Mesenchymal stem cell (in vitro differentiated cells and primary cell): ENCODE results near the gene DPEP3.

Source experiments
- DNase-seq: peaks from one replicate; pipeline ENCODE4 v3.0.0-alpha.2; 2013
- H2AFZ ChIP-seq: one replicate; pipeline ENCODE4 v1.6.1; 2013; ENCODE audit warnings: low read depth, mild to moderate bottlenecking, control low read depth, inconsistent platforms, low read length, moderate library complexity
- H2AK5ac ChIP-seq: 2 replicates; pipeline ENCODE4 v1.6.1; 2013; ENCODE audit warnings: low read length, moderate library complexity, mild to moderate bottlenecking, inconsistent platforms; ENCODE audit not compliant: severe bottlenecking
- H2BK120ac ChIP-seq: one replicate; pipeline ENCODE4 v1.6.1; 2013; ENCODE audit warnings: low read depth, mild to moderate bottlenecking, inconsistent platforms, low read length, moderate library complexity
- H2BK12ac ChIP-seq, 2 experiments: one replicate each; pipeline ENCODE4 v1.6.1; 2013; ENCODE audit warnings: inconsistent platforms in 2 of 2, low read length in 2 of 2, mild to moderate bottlenecking in 2 of 2, moderate library complexity in 2 of 2, control low read depth in 1 of 2
- H2BK15ac ChIP-seq: one replicate; pipeline ENCODE4 v1.6.1; 2013; ENCODE audit warnings: mild to moderate bottlenecking, low read depth, inconsistent platforms; ENCODE audit not compliant: poor library complexity, severe bottlenecking
- H2BK5ac ChIP-seq: 2 replicates; pipeline ENCODE4 v1.6.1; 2013; ENCODE audit warnings: low read depth, mild to moderate bottlenecking, low read length, control low read depth, inconsistent platforms; ENCODE audit not compliant: poor library complexity, severe bottlenecking
- H3K14ac ChIP-seq, 2 experiments: one replicate each; pipeline ENCODE4 v1.6.1; 2013; ENCODE audit warnings: inconsistent platforms in 2 of 2, low read length in 2 of 2, control low read depth in 1 of 2, mild to moderate bottlenecking in 1 of 2, moderate library complexity in 1 of 2
- H3K18ac ChIP-seq, 2 experiments: one replicate each; pipeline ENCODE4 v1.6.1; 2013; ENCODE audit warnings: inconsistent platforms in 2 of 2, low read length in 2 of 2, control low read depth in 1 of 2, low read depth in 1 of 2, mild to moderate bottlenecking in 1 of 2
- H3K23ac ChIP-seq, 2 experiments: one replicate each; pipeline ENCODE4 v1.6.1; 2013; ENCODE audit warnings: inconsistent platforms in 2 of 2, low read length in 2 of 2, mild to moderate bottlenecking in 2 of 2, moderate library complexity in 2 of 2, control low read depth in 1 of 2
- H3K27ac ChIP-seq: 2 replicates; pipeline ENCODE4 v1.5.1; 2013; ENCODE audit warnings: mild to moderate bottlenecking, moderate library complexity, low read length, control low read depth, inconsistent platforms; ENCODE audit not compliant: poor library complexity, severe bottlenecking
- H3K27me3 ChIP-seq, 2 experiments: 2 replicates each; pipeline versions ENCODE4 v1.6.1 to v1.7.0; 2013; ENCODE audit warnings: low read length in 2 of 2, mild to moderate bottlenecking in 2 of 2, moderate library complexity in 2 of 2, control low read depth in 1 of 2, inconsistent platforms in 1 of 2; ENCODE audit not compliant: control insufficient read depth in 1 of 2, insufficient read depth in 1 of 2
- H3K36me3 ChIP-seq, 2 experiments: 2 replicates each; pipeline versions ENCODE4 v1.6.1 to v1.7.0; 2013; ENCODE audit warnings: low read length in 2 of 2, control low read depth in 1 of 2, inconsistent platforms in 1 of 2, low read depth in 1 of 2, mild to moderate bottlenecking in 1 of 2; ENCODE audit not compliant: insufficient read depth in 2 of 2, control insufficient read depth in 1 of 2
- H3K4ac ChIP-seq, 2 experiments: one replicate each; pipeline ENCODE4 v1.6.1; 2013; ENCODE audit warnings: inconsistent platforms in 2 of 2, low read length in 2 of 2, mild to moderate bottlenecking in 2 of 2, moderate library complexity in 2 of 2, control low read depth in 1 of 2, low read depth in 1 of 2
- H3K4me1 ChIP-seq: 2 replicates; pipeline ENCODE4 v1.6.1; 2013; ENCODE audit warnings: low read depth, low read length, control low read depth; ENCODE audit not compliant: control insufficient read depth, insufficient read depth
- H3K4me2 ChIP-seq: 2 replicates; pipeline ENCODE4 v1.6.1; 2013; ENCODE audit warnings: low read length, mild to moderate bottlenecking, inconsistent platforms; ENCODE audit not compliant: poor library complexity, severe bottlenecking
- H3K4me3 ChIP-seq, 2 experiments: 2 replicates each; pipeline versions ENCODE4 v1.5.1 to v1.7.0; 2013; ENCODE audit warnings: low read length in 2 of 2, mild to moderate bottlenecking in 2 of 2, control low read depth in 1 of 2, low read depth in 1 of 2; ENCODE audit not compliant: insufficient read depth in 1 of 2
- H3K79me1 ChIP-seq: replicated peaks from 2 replicates; pipeline ENCODE4 v1.6.1; 2013; ENCODE audit warnings: mild to moderate bottlenecking, control low read depth, low read length, inconsistent platforms; ENCODE audit not compliant: poor library complexity, severe bottlenecking
- H3K9ac ChIP-seq: 2 replicates; pipeline ENCODE4 v1.7.0; 2013; ENCODE audit warnings: mild to moderate bottlenecking, low read length, moderate library complexity
- H3K9me3 ChIP-seq: 2 replicates; pipeline ENCODE4 v1.7.0; 2013; ENCODE audit warnings: mild to moderate bottlenecking, low read length; ENCODE audit not compliant: control insufficient read depth
- H4K8ac ChIP-seq: one replicate; pipeline ENCODE4 v1.6.1; 2013; ENCODE audit warnings: inconsistent platforms, mild to moderate bottlenecking, low read length, moderate library complexity
- H4K91ac ChIP-seq: one replicate; pipeline ENCODE4 v1.6.1; 2013; ENCODE audit warnings: mild to moderate bottlenecking, low read length, inconsistent platforms
- WGBS: methylation state at CpG from one replicate; pipeline ENCODE4 v1.1.7; 2013; ENCODE audit warnings: mixed read lengths; 5-methylcytosine and 5-hydroxymethylcytosine counted together

The DPEP3 gene

GRCh38 chr16:67968400-67969253, 11.7 kb downstream of the DPEP3 start, which contains the start of gene SLC12A4:
Gene SLC12A4, minus strand, starts transcription at chr16:67968637. Its CDS starts 84 bp downstream, at chr16:67968553.
- Histone ChIP-seq H3K14ac (peak within 1 kb of the TSS in 1 of 2 experiments; percentile 99), H2BK120ac (peak within 1 kb of the TSS; percentile 87), H3K9me3 (no peaks in the 10 kb centered on the region), H3K27ac (peak within 1 kb of the TSS; percentile 79), H2AK5ac (peak within 1 kb of the TSS; percentile 60), H3K23ac (peak within 1 kb of the TSS; percentile 72 to 94), H3K4ac (peak within 1 kb of the TSS; percentile 95 to 98), H3K27me3 (no peaks in the 10 kb centered on the region), H4K91ac (peak within 1 kb of the TSS; percentile 98), H4K8ac (peak within 1 kb of the TSS; percentile 96), H3K36me3 (peaks cover 12 to 22% of the 10 kb centered on the region in 2 experiments), H3K9ac (peak within 1 kb of the TSS; percentile 92), H3K18ac (peak within 1 kb of the TSS; percentile 97 to 98), H2BK5ac (peak within 1 kb of the TSS; percentile 96), H3K4me3 (peak within 1 kb of the TSS; percentile 85 to 90), H2BK15ac (peak within 1 kb of the TSS; percentile 95), H3K4me1 (peaks cover 33% of the 10 kb centered on the region), H2BK12ac (peak within 1 kb of the TSS; percentile 14 to 60), H3K79me1 (peaks cover 9% of the 10 kb centered on the region), H3K4me2 (peak within 1 kb of the TSS; percentile 64), H2AFZ (peak within 1 kb of the TSS; percentile 75)
- 3% methylated on average over 74 of the region's 78 CpGs for WGBS
- peak; percentile 85 for DNase-seq

GRCh38 chr16:67967958-67968399, 12.3 kb downstream of the DPEP3 start:
- peak overlapping the region; percentile 60 for H2AK5ac ChIP-seq
- 0% methylated on average over 18 of the region's 45 CpGs for WGBS
- no peaks in the 10 kb centered on the region for H3K27me3 ChIP-seq
- peak overlapping the region; percentile 14 to 60 for H2BK12ac ChIP-seq
- no peaks in the 10 kb centered on the region for H3K9me3 ChIP-seq
- H4K8ac ChIP-seq, result peak overlapping the region; percentile 96
- H3K27ac ChIP-seq, result peak overlapping the region; percentile 79
- H3K79me1 ChIP-seq, result peaks cover 16% of the 10 kb centered on the region
- H3K36me3 ChIP-seq, result peaks cover 19 to 28% of the 10 kb centered on the region in 2 experiments
- peak overlapping the region; percentile 96 for H2BK5ac ChIP-seq
- peak overlapping the region; percentile 87 for H2BK120ac ChIP-seq
- H2AFZ ChIP-seq, result peak overlapping the region; percentile 75
- H3K4me1 ChIP-seq, result peaks cover 38% of the 10 kb centered on the region
- peak; percentile 42 for DNase-seq
- H4K91ac ChIP-seq, result peak overlapping the region; percentile 98
- peak overlapping the region; percentile 95 to 98 for H3K4ac ChIP-seq
- peak overlapping the region; percentile 16 for H3K4me2 ChIP-seq
- peak overlapping the region; percentile 97 to 98 for H3K18ac ChIP-seq
- peak overlapping the region; percentile 85 to 90 for H3K4me3 ChIP-seq
- peak overlapping the region; percentile 82 for H2BK15ac ChIP-seq
- peak overlapping the region; percentile 72 to 94 for H3K23ac ChIP-seq
- H3K14ac ChIP-seq, result peak overlapping the region in 1 of 2 experiments; percentile 99
- H3K9ac ChIP-seq, result peak overlapping the region; percentile 92

DNA sequence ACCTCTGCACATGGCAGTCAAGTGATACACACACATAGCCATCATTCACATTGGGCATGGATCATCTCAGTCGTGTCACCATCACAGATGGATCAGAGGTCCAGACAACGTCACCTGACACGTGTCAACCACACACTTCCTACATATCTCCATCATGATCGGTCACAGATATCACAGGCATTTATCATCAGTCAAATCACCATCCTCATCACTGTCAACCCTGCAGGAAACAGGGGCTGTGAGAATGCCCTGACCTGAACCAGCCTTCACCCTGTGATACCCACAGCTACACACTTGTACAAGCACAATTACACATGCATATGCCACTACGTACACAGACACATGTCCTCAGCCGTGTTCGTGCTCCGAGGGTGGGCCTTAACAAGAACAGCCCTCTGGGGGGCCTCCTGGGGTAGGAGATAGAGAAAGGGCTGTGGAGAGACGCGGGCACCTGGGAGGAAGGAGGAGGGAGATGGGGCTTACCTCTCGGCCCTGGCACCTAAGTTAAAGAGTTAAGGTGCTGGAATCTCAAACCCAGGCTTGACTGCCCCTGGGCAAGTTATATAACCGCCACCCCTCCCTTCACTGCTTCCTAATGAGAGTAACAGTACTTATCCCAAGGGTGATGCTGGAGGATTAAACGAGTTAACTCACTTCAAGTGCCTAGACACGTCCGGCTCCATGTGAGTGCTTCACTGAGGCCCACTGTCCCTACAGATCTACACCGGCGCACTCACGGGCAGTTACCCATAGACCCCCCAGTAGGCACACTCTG, 12.9 kb downstream of the DPEP3 start:
- Histone ChIP-seq H3K4me2 (peak overlapping the region; percentile 16), H2BK120ac (peak overlapping the region; percentile 87), H3K9ac (peak overlapping the region; percentile 92), H3K27ac (peak overlapping the region; percentile 79), H3K79me1 (peaks cover 19% of the 10 kb centered on the region), H4K91ac (peak overlapping the region; percentile 95), H4K8ac (peak overlapping the region; percentile 59), H3K27me3 (no peaks in the 10 kb centered on the region), H3K4me3 (peak overlapping the region; percentile 85 to 90), H3K9me3 (no peaks in the 10 kb centered on the region), H3K4ac (peak overlapping the region; percentile 73 to 95), H2AFZ (no peak overlapping the region), H2BK15ac (no peak overlapping the region), H3K4me1 (peaks cover 38% of the 10 kb centered on the region), H2BK12ac (peak overlapping the region; percentile 14 to 21), H2AK5ac (peak overlapping the region; percentile 60), H3K23ac (peak overlapping the region; percentile 72 to 75), H2BK5ac (peak overlapping the region; percentile 96), H3K14ac (peak overlapping the region in 1 of 2 experiments; percentile 99), H3K36me3 (peaks cover 25 to 32% of the 10 kb centered on the region in 2 experiments), H3K18ac (peak overlapping the region; percentile 97 to 98)
- peak; percentile 42 for DNase-seq
- WGBS, result 14% methylated on average over 15 of the region's 18 CpGs
